Stimulated activated CD4-positive, alpha-beta T cell treated with anti-CD3 and anti-CD28 coated beads, Interleukin-4, amount 100 ng/mL, for 4 hours (primary cell): ENCODE results near the gene CLDN4.
A peak's percentile ranks its signal among the peaks of the same experiment; 100 is the strongest.
"Not testable (repeated sequence)": the region's sequence is repeated elsewhere in the genome, so short reads cannot be mapped to it uniquely, and the experiment has no call there.

Experiments
- DNase-seq, 2 experiments: peaks; one replicate each; pipeline ENCODE4 v3.0.0-alpha.2; 2020

CLDN4 gene

GRCh38 chr7:73830681-73831583, at the start of gene CLDN4:
TSS of gene CLDN4 (plus strand) at chr7:73830996. CDS start at chr7:73831202, 206 bp downstream.
- no peak for DNase-seq

- no peak for DNase-seq
Observed at GRCh38 chr7:73786588-73786987, 44.2 kb upstream of the CLDN4 start.

GRCh38 chr7:73787786-73788048, 43.1 kb upstream of the CLDN4 start:
- DNase-seq = not testable (repeated sequence)

- DNase-seq = no peak
Observed at GRCh38 chr7:73789051-73789450, 41.7 kb upstream of the CLDN4 start.

- DNase-seq = not testable (repeated sequence)
Observed at GRCh38 chr7:73791170-73791690, 39.6 kb upstream of the CLDN4 start.

- DNase-seq = not testable (repeated sequence)
Observed at GRCh38 chr7:73795188-73795587, 35.6 kb upstream of the CLDN4 start.

- not testable (repeated sequence) for DNase-seq
Observed at GRCh38 chr7:73796656-73797055, 34.1 kb upstream of the CLDN4 start.

GRCh38 chr7:73797176-73797575, 33.6 kb upstream of the CLDN4 start:
- not testable (repeated sequence) for DNase-seq

- DNase-seq = no peak
Observed at GRCh38 chr7:73799282-73800141, 31.3 kb upstream of the CLDN4 start.

GRCh38 chr7:73801577-73801976, 29.2 kb upstream of the CLDN4 start:
- no peak for DNase-seq

GRCh38 chr7:73802459-73802858, 28.3 kb upstream of the CLDN4 start:
- DNase-seq = no peak

GRCh38 chr7:73809467-73809951, 21.3 kb upstream of the CLDN4 start:
- DNase-seq = no peak

- DNase-seq = no peak
Observed at GRCh38 chr7:73810998-73811360, 19.8 kb upstream of the CLDN4 start.

GRCh38 chr7:73811760-73812168, 19.0 kb upstream of the CLDN4 start:
- peak; percentile 39 to 49 for DNase-seq

GRCh38 chr7:73812996-73813395, 17.8 kb upstream of the CLDN4 start:
- DNase-seq = no peak

- DNase-seq = no peak
Observed at GRCh38 chr7:73815436-73815835, 15.4 kb upstream of the CLDN4 start.

- DNase-seq = no peak
Observed at GRCh38 chr7:73817121-73817520, 13.7 kb upstream of the CLDN4 start.

- DNase-seq = no peak
Observed at GRCh38 chr7:73820013-73820412, 10.8 kb upstream of the CLDN4 start.

GRCh38 chr7:73821597-73822285, 9.1 kb upstream of the CLDN4 start:
- not testable (repeated sequence) for DNase-seq

GRCh38 chr7:73822319-73823173, 8.2 kb upstream of the CLDN4 start:
- DNase-seq = no peak

GRCh38 chr7:73823257-73823656, 7.5 kb upstream of the CLDN4 start:
- no peak for DNase-seq
